COLO668 (cell line): ENCODE results near the gene HSD3B1.
"Not testable (repeated sequence)": the region's sequence is repeated elsewhere in the genome, so short reads cannot be mapped to it uniquely, and the experiment has no call there.

Source experiments
- DNase-seq: peaks from one replicate; lab custom pipeline; 2025; ENCODE audit not compliant: unreplicated experiment; lab: John Stamatoyannopoulos, UW

The HSD3B1 gene

GRCh38 chr1:119489201-119489600, 17.8 kb upstream of the HSD3B1 start:
- DNase-seq: no peak

- no peak for DNase-seq
Observed at GRCh38 chr1:119490925-119491324, 16.1 kb upstream of the HSD3B1 start.

DNA sequence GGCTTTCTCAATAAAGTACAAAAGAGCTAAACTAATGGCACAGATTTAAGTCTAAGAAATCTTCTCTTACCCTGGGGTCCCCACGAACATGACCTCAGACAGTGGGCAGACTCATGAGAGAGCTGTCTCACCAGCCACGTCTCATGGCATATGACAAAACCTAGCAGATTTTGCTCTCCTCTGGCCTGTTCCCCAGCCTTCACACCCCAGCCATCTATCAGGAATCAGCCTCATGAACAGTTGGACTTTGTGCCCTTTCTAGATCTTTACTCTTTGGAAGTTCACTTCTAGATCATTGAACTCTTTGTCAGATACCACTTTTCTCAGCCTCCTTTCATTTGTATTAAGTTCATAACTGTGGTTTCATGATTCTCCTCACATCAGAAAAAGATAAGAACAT, 14.2 kb upstream of the HSD3B1 start:
- no peak for DNase-seq

DNA sequence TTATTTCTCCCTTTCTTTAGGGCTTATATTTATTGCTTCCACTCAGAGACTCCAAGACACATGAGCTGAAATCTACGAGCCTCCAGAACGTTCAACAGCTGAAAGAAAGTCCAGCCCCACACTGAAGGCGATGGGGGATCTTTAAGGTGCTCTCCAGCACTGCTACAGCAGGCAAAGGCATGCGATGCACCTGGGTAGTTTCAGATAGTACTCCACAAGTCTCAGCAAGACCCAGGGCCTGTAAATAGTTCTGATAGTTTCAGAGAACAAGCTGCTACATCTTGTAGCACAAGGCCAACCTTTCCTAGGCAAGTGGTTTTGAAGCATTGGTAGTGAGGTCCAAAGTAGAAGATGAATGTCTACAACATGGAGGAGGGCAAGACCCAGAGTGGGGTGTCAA, 2.2 kb upstream of the HSD3B1 start:
- no peak for DNase-seq

DNA sequence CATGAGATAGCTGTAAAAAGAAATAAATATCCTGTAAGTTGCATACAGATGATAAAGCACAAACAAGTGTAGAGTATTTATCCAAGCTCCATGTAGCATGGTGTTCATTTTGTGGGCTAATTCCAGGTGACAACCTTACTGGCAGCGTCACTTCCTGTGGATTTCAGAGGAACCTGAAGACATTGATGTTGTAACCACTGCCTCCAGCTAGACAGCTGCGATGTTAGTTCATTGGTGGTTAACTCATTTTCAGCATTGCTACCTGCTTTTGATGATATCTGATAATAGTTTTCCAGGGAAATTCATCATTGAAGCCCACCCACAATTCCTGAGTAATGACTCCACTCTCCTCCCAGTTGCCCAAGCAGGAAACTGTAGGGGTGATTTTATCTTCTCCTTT, 3.0 kb downstream of the HSD3B1 start:
- DNase-seq: no peak

DNA sequence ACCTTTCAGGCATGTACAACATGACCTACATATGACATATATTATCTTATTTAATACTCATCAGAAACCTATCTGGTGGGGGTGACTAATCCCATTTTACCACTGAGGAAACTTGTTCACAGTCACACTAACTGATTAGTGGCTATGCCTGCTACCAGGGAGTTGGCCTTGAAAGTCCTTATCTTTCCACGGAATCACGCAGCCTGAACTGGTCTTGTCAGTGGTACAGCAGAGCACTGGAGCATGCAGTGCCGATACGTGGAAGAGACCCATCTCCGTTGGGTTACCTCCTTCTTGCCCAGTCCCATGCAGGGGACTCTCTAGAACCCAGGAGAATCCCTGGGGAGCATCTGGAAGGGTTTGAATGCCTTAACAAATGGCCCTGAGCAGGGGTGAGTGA, 8.2 kb downstream of the HSD3B1 start:
- DNase-seq: no peak

DNA sequence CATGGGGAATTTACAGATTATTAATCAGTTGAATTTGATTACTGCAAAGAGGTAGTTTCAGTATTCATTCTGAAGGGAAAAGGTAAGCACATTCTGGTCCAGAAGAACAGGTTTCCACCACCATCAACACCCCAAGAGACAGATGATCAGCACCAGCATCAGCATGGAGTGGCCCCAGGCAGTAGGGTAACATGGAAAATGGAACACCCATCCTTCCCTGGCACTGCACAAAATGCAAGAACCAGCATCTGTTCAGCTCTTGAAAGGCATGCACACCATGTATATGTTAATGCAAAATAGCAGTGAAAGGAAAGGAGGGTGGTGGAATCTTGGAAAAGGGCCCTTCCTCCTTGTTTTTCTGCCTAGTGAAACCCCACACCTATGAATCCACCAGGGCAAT, 9.2 kb downstream of the HSD3B1 start:
- DNase-seq: no peak

- no peak for DNase-seq
Observed at GRCh38 chr1:119516680-119517079, 9.7 kb downstream of the HSD3B1 start.

GRCh38 chr1:119517667-119518066, 10.7 kb downstream of the HSD3B1 start:
- DNase-seq: not testable (repeated sequence)

DNA sequence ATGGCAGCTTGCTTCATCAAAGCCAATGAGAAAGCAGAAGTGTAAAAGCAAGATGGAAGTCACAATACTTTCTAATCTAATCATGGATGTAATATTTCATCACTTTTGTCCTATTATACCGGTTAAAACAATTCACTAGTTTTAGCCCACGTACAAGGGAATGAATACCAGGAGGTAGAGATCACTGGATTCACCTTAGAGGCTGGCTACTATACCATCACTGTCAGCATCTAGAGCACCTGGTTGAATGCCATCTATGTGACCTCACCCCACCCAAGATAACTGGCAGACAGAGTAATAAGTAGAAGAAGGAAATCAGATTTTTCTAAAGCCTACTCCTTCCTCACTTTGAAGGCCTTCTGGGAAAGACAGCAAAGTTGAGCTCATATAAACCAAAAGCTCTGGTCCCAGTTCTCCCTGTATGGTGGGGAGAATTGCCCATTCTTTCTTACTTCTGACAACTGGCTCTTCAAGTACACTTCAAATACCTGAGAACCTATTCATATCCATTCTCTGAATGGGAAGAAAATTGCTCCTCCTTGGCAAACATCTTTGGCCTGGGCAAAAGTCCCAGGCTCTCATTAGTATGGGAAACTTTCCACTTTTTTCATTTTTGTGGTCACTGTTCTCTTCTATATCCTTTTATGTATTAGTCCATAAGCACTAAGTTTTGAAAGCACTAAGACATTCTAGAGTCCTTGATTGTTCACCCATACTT, 24.8 kb downstream of the HSD3B1 start:
- no peak for DNase-seq

DNA sequence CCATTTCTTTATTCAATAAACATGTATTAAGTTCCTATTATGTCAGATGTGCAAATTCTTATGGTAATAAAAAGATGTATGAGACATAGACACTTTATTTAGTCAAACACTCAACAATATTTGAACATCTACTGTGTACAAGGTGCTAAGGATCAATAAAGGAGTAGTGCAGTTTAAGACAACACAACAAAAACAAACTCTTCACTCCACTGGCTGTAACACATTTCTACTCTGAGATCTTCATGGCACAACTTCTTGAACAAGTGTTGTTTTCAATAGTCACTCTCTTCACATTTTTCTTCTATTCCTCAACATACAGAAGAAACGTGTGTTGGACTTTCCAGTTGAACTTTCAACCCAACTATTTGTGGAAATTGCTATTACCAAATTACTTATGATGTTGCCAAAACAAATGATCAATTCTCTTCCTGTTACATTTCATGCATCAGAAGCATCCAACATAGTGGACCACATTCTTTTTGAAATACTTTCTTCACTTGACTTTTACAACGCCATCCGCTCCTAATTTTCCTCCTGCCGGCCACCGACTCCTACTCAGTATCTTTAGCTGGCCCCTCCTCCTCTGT, 25.4 kb downstream of the HSD3B1 start:
- no peak for DNase-seq

DNA sequence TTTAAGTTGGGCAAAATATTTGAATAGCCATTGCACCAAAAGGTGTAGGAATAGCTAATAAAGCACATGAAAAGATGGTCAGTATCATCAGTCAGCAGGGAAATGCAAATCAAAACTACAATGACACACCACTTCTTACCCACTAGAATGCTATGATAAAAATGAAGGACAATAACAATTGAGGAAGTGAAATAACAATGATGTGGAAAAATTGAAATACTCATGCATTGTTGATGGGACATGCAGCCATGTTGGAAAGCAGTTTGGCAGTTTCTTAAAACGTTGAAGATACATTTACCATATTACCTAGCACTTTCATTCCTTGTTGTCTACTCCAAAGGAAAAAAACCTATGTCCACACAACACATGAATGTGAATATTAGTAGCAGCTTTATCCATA, 28.4 kb downstream of the HSD3B1 start:
- no peak for DNase-seq

GRCh38 chr1:119537966-119538365, 31.0 kb downstream of the HSD3B1 start:
- no peak for DNase-seq

DNA sequence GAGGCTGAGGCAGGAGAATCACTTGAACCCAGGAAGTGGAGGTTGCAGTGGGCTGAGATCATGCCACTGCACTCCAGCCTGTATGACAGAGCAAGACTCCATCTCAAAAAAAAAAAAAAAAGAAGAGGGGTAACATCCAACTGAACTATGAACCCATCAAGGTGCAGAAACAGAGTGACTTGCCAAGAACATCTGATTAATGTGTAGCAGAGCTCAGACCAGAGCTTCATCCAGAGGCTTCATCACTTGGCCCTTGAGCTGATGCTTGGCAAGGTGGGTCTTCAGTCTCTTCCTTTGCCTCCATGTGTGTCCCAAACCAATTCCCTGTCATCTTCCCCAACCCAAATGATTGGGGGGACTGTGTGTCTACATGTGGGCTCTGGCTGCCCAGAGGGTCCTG, 32.6 kb downstream of the HSD3B1 start:
- DNase-seq: no peak

DNA sequence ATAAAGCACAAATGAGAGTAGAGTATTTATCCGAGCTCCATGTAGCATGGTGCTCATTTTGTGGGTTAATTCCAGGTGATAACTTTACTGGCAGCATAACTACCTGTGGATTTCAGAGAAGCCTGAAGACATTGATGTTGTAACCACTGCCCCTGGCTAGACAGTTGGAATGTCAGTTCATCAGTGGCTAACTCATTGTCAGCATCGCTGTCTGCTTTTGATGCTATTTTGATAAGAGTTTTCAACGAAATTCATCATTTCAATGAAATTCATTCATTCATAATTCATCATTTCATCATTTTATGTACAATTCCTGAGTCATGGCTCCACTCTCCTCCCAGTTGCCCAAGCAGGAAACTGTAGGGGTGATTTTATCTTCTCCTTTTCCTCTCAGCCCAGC, 34.4 kb downstream of the HSD3B1 start:
- DNase-seq: no peak

DNA sequence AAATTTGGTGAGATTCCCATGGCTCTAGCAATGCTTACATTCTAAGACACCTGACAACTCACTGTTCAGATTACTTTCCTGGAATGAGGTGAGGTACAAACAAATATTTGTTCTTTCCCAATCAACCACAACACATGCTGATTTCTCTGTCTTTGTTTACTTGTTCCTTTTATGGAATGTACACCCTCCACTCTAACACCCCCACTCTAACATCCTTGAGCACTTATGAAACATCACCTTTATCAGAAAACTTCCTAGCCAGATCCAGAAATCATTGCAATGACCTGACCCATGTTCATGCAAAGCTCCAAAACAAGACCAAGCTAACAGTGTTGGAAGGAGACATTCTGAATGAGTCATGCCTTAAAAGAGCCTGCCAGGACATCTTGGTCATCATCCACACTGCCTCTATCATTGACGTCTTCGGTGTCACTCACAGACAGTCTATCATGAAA, 35.5 kb downstream of the HSD3B1 start:
- DNase-seq: no peak

DNA sequence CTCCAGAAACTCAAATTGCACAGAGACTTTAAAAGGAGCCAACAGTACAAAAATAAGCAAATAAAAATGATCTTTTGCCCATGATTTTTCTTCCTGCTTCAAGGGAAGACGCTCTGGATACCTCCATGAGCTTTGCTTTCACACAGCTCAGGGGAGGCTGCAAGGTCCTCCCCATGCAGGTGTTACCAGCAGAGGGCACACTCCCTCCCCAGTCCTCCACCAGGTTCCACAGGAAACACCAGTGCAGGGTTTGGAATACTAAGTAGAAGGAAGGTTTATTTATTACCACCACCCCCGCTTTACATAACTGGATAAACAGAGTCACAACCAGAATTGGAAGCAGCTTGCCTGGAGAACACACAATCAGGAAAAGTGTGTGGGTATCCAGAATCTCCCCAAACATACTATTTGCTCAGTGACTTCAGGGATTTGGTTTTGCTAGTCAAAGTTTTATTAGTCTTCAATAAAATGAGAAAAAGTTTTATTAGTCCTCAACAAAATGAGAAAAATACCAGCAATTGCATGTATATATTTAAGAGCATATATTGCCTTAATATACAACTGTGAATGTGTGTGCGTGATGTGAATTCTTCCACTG, 37.3 kb downstream of the HSD3B1 start:
- peak; percentile 34 for DNase-seq

- no peak for DNase-seq
Observed at GRCh38 chr1:119546641-119547040, 39.6 kb downstream of the HSD3B1 start.

GRCh38 chr1:119547306-119547705, 40.3 kb downstream of the HSD3B1 start:
- DNase-seq: no peak

GRCh38 chr1:119547805-119548204, 40.8 kb downstream of the HSD3B1 start:
- DNase-seq: no peak

GRCh38 chr1:119549719-119550132, 42.7 kb downstream of the HSD3B1 start:
- DNase-seq: peak; percentile 71

GRCh38 chr1:119550381-119550780, 43.4 kb downstream of the HSD3B1 start:
- DNase-seq: no peak

- no peak for DNase-seq
Observed at GRCh38 chr1:119551218-119551617, 44.2 kb downstream of the HSD3B1 start.
